Measurements from ENCODE around the gene PROC. TPM values are rescaled to one million over a fixed set of nuclear protein-coding genes. Genes with fewer than 3 reads are reported as not detected.
"Not testable (repeated sequence)": the region's sequence is repeated elsewhere in the genome, so short reads cannot be mapped to it uniquely, and the experiment has no call there.

Gene PROC
- total RNA-seq, 4 donors from 2014 or later, result not detected

DNA sequence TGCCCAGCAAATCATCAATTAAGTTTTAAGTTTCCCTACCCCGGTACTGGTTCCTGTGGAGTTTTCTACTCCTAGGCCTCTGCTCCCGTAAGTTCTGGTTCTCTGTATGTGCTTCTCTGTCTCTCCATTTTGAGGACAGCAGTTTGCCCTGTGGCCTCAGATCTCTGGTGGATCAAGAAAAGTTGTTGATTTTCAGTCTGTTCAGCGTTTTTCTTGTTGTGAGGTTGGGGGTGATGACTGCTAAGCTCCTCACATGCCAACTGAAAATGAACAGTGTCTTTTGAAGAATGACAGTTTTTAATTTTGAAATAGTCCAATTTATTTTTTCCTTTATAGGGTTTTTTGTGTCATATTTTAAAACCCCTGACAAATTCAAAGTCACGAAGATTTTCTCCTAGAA, 31.7 kb downstream of the PROC start:
- peaks cover 0 to 9% (median 0%) of the 10 kb centered on the region in 3 donors for H3K36me3 ChIP-seq
- TF ChIP-seq POLR2A (IDR thresholded peaks at IDR 0.05), result no peak
- no peak for TF ChIP-seq EP300 (IDR thresholded peaks at IDR 0.05)
- TF ChIP-seq, protein P1, sequence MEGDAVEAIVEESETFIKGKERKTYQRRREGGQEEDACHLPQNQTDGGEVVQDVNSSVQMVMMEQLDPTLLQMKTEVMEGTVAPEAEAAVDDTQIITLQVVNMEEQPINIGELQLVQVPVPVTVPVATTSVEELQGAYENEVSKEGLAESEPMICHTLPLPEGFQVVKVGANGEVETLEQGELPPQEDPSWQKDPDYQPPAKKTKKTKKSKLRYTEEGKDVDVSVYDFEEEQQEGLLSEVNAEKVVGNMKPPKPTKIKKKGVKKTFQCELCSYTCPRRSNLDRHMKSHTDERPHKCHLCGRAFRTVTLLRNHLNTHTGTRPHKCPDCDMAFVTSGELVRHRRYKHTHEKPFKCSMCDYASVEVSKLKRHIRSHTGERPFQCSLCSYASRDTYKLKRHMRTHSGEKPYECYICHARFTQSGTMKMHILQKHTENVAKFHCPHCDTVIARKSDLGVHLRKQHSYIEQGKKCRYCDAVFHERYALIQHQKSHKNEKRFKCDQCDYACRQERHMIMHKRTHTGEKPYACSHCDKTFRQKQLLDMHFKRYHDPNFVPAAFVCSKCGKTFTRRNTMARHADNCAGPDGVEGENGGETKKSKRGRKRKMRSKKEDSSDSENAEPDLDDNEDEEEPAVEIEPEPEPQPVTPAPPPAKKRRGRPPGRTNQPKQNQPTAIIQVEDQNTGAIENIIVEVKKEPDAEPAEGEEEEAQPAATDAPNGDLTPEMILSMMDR (IDR thresholded peaks at IDR 0.05), result no peak
- no peak overlapping the region for H3K27ac ChIP-seq
- H3K27me3 ChIP-seq, result no peaks in the 10 kb centered on the region
- 85 to 86% methylated on average over 4 of the region's 4 CpGs for WGBS, 2 donors
- H3K9me3 ChIP-seq, result peaks cover 0 to 4% (median 0%) of the 10 kb centered on the region in 4 donors
- H3K4me3 ChIP-seq, result no peak overlapping the region
- H3K4me1 ChIP-seq, result no peaks in the 10 kb centered on the region
- no peak for DNase-seq (ENCODE audit: low spot score in 2 of 2)

DNA sequence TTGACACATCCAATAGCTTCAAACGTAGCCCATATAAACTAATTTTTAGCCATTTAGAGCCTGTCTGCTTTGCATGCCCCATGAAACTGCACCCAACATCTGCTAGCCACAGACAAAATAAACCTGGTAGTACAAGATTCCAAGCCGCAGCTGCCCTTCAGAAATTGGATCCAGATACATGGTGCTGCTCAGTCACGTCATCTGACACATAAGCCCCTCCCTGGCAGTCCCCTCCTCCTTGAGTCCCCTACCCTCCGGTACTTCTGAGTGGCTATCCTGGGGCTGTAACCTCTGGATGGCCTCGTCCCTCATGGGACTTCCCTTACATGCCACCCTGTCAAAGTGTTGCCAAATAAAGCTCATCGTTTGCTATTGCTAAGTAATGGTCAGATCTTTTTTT, 33.8 kb downstream of the PROC start:
- H3K36me3 ChIP-seq, result peaks cover 0 to 9% (median 0%) of the 10 kb centered on the region in 3 donors
- H3K4me1 ChIP-seq, result no peaks in the 10 kb centered on the region
- no peak for DNase-seq (ENCODE audit: low spot score in 2 of 2)
- 85 to 88% methylated on average over 6 of the region's 6 CpGs for WGBS, 2 donors
- H3K27me3 ChIP-seq, result no peaks in the 10 kb centered on the region
- no peak overlapping the region for H3K4me3 ChIP-seq
- no peak for TF ChIP-seq POLR2A (IDR thresholded peaks at IDR 0.05)
- TF ChIP-seq EP300 (IDR thresholded peaks at IDR 0.05), result no peak
- TF ChIP-seq, protein P1 (IDR thresholded peaks at IDR 0.05), result no peak
- H3K27ac ChIP-seq, result no peak overlapping the region
- H3K9me3 ChIP-seq, result no peaks in the 10 kb centered on the region

DNA sequence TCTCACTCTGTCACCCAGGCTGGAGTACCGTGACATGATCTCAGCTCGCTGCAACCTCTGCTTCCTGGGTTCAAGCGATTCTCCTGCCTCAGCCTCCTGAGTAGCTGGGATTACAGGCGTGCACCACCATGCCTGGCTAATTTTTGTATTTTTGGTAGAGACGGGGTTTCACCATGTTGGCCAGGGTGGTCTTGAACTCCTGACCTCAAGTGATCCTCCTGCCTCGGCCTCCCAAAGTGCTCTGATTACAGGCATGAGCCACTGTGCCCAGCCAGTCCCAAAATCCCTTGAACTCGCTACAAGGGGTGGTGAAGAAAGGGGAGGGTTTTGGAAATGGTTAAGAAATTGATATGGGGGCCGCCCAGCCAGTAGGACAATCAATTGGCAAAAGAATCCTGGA, 34.2 kb downstream of the PROC start:
- not testable (repeated sequence) for H3K4me3 ChIP-seq
- WGBS, 2 donors, result 95% methylated on average over 8 of the region's 8 CpGs

DNA sequence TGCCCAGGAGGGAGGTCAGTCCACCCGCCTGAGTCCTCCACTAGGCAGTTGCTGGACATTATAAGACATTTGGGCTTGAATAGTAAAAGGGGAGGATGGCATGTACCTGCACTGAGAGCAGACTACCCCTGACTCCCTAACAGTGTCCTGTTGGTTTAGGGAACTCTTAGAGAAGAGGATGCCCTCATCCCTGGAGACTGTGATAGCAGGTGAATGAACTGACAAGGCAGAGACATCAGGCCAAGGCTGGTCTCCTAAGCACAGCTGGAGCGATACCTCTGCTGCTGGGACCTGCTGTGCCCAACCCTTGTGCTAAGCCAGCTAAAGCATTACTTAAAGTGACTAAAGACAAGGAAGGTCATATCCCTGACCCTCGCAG, 34.8 kb downstream of the PROC start:
- Histone ChIP-seq H3K4me3 (no peak overlapping the region), H3K36me3 (peaks cover 0 to 9% (median 0%) of the 10 kb centered on the region in 3 donors), H3K27ac (no peak overlapping the region), H3K9me3 (no peaks in the 10 kb centered on the region), H3K4me1 (no peaks in the 10 kb centered on the region), H3K27me3 (no peaks in the 10 kb centered on the region)
- no peak for DNase-seq (ENCODE audit: low spot score in 2 of 2)
- 96 to 98% methylated on average over 3 of the region's 3 CpGs for WGBS, 2 donors
- TF ChIP-seq EP300 (IDR thresholded peaks at IDR 0.05) (no peak), POLR2A (IDR thresholded peaks at IDR 0.05) (no peak)
- TF ChIP-seq, protein P1 (IDR thresholded peaks at IDR 0.05), result no peak

More for the DNA sequence above, 34.2 kb downstream of the PROC start:
- DNase-seq (ENCODE audit: low spot score in 2 of 2); H3K4me1 ChIP-seq; H3K9me3 ChIP-seq; H3K27me3 ChIP-seq; H3K27ac ChIP-seq; H3K36me3 ChIP-seq: not testable (repeated sequence)

DNA sequence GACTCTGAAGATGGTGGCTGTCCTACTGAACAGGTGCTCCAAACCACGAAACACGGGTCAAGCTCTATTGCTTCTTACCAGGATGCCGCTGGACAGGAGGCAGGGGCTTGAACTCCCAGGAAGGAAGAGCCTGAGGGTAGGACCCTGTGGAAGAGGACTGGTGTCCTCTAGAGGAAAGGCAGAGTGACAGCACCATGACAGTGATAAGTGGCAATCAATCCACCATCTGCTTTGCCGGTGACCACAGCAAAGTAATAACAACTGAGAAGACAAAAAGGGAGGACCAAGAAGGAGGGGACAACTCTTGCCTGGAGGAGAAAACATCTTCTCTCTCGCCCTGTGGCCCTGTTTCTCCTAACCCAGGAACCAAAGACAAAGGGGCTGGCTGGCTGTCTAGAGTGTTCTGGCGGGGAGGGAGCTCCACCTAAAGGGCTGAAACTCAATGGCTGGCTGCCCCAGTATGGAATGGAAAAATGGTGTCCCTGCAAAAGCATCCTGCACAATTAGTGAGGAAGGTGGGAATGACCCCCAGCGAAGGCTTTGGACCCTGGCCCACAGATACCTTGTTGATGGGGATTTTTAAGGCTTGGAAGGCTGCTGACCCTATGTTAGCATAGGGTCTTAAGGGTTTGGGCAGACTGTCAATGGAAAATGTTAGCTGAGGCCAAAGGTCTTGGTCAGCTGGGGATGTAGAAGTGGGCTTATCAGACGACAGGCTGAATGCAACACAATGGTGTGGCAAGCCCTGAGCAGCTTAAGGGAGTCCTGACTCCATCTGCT, 35.4 kb downstream of the PROC start:
- H3K36me3 ChIP-seq, result peaks cover 0 to 9% (median 0%) of the 10 kb centered on the region in 3 donors
- H3K4me1 ChIP-seq, result no peaks in the 10 kb centered on the region
- no peak overlapping the region for H3K4me3 ChIP-seq
- no peaks in the 10 kb centered on the region for H3K9me3 ChIP-seq
- TF ChIP-seq POLR2A (IDR thresholded peaks at IDR 0.05), result no peak
- TF ChIP-seq, protein P1 (IDR thresholded peaks at IDR 0.05), result no peak
- no peak for TF ChIP-seq EP300 (IDR thresholded peaks at IDR 0.05)
- WGBS, 2 donors, result 79 to 80% methylated on average over 8 of the region's 8 CpGs
- H3K27ac ChIP-seq, result no peak overlapping the region
- no peaks in the 10 kb centered on the region for H3K27me3 ChIP-seq
- no peak for DNase-seq (ENCODE audit: low spot score in 2 of 2)

Measured in tibial nerve (tissue), 4 donors.